Measurements from ENCODE around the gene CLCN1. TPM values are rescaled to one million over a fixed set of nuclear protein-coding genes. Genes with fewer than 3 reads are reported as not detected.

Gene CLCN1
- total and polyA plus RNA-seq, 2 donors (not counting 3 experiments of a cell fraction or from before 2014, with no cell fraction given): not detected

DNA sequence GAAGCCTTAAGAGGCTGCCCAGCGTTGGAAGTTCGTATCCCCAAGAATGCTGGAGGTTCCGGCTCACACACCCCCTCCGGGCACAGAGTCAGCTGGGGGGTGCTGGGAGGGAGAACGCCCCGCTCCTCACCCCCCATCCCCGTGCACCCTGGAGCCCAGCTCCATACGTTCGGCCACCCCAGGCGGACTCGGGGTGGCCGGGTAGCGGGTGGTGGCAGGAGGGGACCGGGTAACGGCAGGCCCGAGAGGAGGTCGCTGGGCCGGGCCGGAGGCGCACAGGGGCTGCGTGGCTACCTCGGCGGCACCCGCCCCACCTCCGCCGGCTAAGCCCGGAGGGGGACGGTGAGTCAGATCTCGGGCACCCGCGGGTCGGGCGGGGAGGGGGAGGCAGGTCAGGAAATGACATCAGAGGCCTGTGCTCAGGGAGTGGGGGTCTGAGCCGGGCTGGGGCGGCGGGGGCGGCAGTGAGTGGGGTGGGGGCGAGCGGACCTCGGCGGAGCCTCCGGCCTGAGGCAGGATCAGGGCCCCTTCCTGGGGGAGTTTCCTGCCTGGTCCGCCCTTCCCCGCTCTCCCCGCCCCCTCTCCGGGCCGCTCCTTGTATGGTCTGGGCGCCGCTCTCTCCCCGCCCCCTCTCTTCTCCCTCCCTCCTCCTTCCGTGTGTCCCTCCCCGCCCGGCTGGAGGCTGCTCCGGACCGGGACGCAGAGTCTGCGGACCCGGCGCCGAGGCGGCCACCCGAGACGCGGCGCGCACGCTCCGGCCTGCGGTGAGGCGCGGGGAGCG is 64.9 kb downstream of the CLCN1 start, which contains the start of gene ZYX:
Gene ZYX, plus strand, starts transcription at position 700 of the 781 bp plus-strand sequence. CDS start 227 bp downstream, outside the sequence.
- no TSS peak for BruUV-seq (replicated peaks)
- peak within 1 kb of the TSS; percentile 1 for H2AFZ ChIP-seq (ENCODE audit: low read depth, low read length)

More for the DNA sequence above, 64.9 kb downstream of the CLCN1 start, which contains the start of gene ZYX:
- Histone ChIP-seq H3K4me1 (ENCODE audit: control insufficient read depth, extremely low read depth, insufficient read depth, low read length) (peaks cover 45% of the 10 kb centered on the region), H3K27me3 (ENCODE audit: control insufficient read depth in 2 of 2, insufficient read depth in 2 of 2, low read length in 2 of 2) (no peaks in the 10 kb centered on the region), H3K79me2 (ENCODE audit: control insufficient read depth, insufficient read depth, low read length) (peaks cover 63% of the 10 kb centered on the region), H3K9ac (replicated peaks; ENCODE audit: extremely low read depth, insufficient read depth, low read length) (peak within 1 kb of the TSS; percentile 96), H3K27ac (ENCODE audit: insufficient read depth, low read depth, low read length) (peak within 1 kb of the TSS; percentile 98), H4K20me1 (replicated peaks; ENCODE audit: control insufficient read depth, extremely low read depth, insufficient read depth, low read length) (no peaks in the 10 kb centered on the region), H3K9me1 (replicated peaks; ENCODE audit: control insufficient read depth, extremely low read depth, insufficient read depth, low read length) (no peaks in the 10 kb centered on the region), H3K4me3 (replicated peaks in 1 of 3; ENCODE audit: insufficient read depth in 1 of 3, low read depth in 1 of 3, low read length in 3 of 3) (peak within 1 kb of the TSS; percentile 76 to 94 (median 88)), H3K36me3 (ENCODE audit: control insufficient read depth in 2 of 2, extremely low read depth in 1 of 2, insufficient read depth in 2 of 2, low read length in 2 of 2) (peaks cover 3 to 5% of the 10 kb centered on the region in 2 experiments), H3K9me3 (replicated peaks; ENCODE audit: control insufficient read depth, insufficient read depth, low read length) (no peaks in the 10 kb centered on the region), H3K4me2 (ENCODE audit: insufficient read depth, low read length) (peak within 1 kb of the TSS; percentile 74)
- CTCF ChIA-PET: interaction anchor here (0.5 to 2.6 kb wide), 33 partner anchors 8 to 156 kb away, joined by 3 to 25 read pairs (median 6); partner anchors contain the start of genes CASP2 and GSTK1
- dilution Hi-C loops (cut with MboI; ENCODE audit: extremely low pct_ligation_motif_present, low sequenced_read_pairs) (loop anchor here (25.0 kb wide), 1 partner anchor 131 kb away; no protein-coding TSS in a partner anchor), intact Hi-C loops (cut with micrococcal nuclease) (loop anchor here (1.0 to 5.0 kb wide), 5 partner anchors 14 to 116 kb away; partner anchors contain the start of gene CASP2)
- POLR2A ChIA-PET: interaction anchor here (0.9 to 2.0 kb wide), 9 partner anchors 9 to 119 kb away, joined by 4 to 17 read pairs (median 6); no protein-coding TSS in a partner anchor
- TF ChIP-seq FOS (IDR thresholded peaks at IDR 0.05; ENCODE audit: borderline replicate concordance, insufficient read depth, low read length) (peak; percentile 87), CTCF (IDR thresholded peaks at IDR 0.05; ENCODE audit: extremely low read depth in 1 of 2, insufficient read depth in 1 of 2, low read depth in 1 of 2, low read length in 2 of 2) (no peak), EZH2 (IDR thresholded peaks at IDR 0.05; ENCODE audit: borderline replicate concordance, low read depth, low read length, severe bottlenecking) (no peak), JUN (IDR thresholded peaks at IDR 0.05; ENCODE audit: borderline replicate concordance, insufficient read depth, insufficient read length, low read depth) (peak; percentile 18), GATA2 (IDR thresholded peaks at IDR 0.05; ENCODE audit: insufficient read depth, insufficient read length, low read depth, low read length) (no peak), MAX (IDR thresholded peaks at IDR 0.05; ENCODE audit: insufficient read depth, insufficient read length) (no peak), POLR2AphosphoS5 (IDR thresholded peaks at IDR 0.05; ENCODE audit: insufficient read depth, low read depth, low read length) (peak; percentile 91), POLR2A (IDR thresholded peaks at IDR 0.05; ENCODE audit: low read depth, low read length) (peak; percentile 87), MYC (IDR thresholded peaks at IDR 0.05; ENCODE audit: low read depth, low read length) (peak; percentile 52)
- FAIRE-seq: peak; percentile 80
- peak; percentile 94 for DNase-seq (ENCODE audit: low read depth, low spot score)
